Neural cell (in vitro differentiated cells): ENCODE data around the gene DPH6. TPM values are rescaled to one million over a fixed set of nuclear protein-coding genes. Genes with fewer than 3 reads are reported as not detected.

ENCODE experiments used
- H2AFZ ChIP-seq: fragments of 200-600, 300-800 bp; sonication (generic), shearing (Covaris generic); 2 replicates; pipeline ENCODE4 v1.6.0; 2014; ENCODE audit warnings: low read depth, mild to moderate bottlenecking, antibody characterized with exemption, low read length, moderate library complexity
- H3F3A ChIP-seq: fragments of 200-600 bp; shearing (Covaris generic); 2 replicates; pipeline ENCODE4 v1.6.1; 2016; ENCODE audit warnings: mild to moderate bottlenecking, moderate library complexity, mixed read lengths, antibody characterized with exemption, low read length; ENCODE audit not compliant: insufficient read depth, poor library complexity, severe bottlenecking
- H3K27ac ChIP-seq: fragments of 200-600, 300-800 bp; sonication (generic), shearing (Covaris generic); 2 replicates; pipeline ENCODE4 v1.5.1; 2014; ENCODE audit warnings: mild to moderate bottlenecking, low read length, moderate library complexity
- H3K27me3 ChIP-seq: fragments of 300-800, 200-600 bp; sonication (generic), shearing (Covaris generic); 2 replicates; pipeline ENCODE4 v1.6.0; 2014; ENCODE audit warnings: mild to moderate bottlenecking, low read depth, low read length, moderate library complexity; ENCODE audit not compliant: insufficient read depth
- H3K36me3 ChIP-seq: fragments of 300-800, 200-600 bp; sonication (generic), shearing (Covaris generic); 2 replicates; pipeline ENCODE4 v1.5.1; 2014; ENCODE audit warnings: mild to moderate bottlenecking, antibody characterized with exemption, low read length, moderate library complexity; ENCODE audit not compliant: insufficient read depth
- H3K4me2 ChIP-seq: fragments of 300-800, 200-600 bp; sonication (generic), shearing (Covaris generic); 2 replicates; pipeline ENCODE4 v1.6.0; 2014; ENCODE audit warnings: mild to moderate bottlenecking, low read length
- H3K4me3 ChIP-seq: fragments of 300-800, 200-600 bp; sonication (generic), shearing (Covaris generic); 2 replicates; pipeline ENCODE4 v1.5.1; 2014; ENCODE audit warnings: mild to moderate bottlenecking, low read length, moderate library complexity
- H3K79me2 ChIP-seq: fragments of 200-600 bp; shearing (Covaris generic); replicated peaks from 2 replicates; pipeline ENCODE4 v1.6.0; 2014; ENCODE audit warnings: mild to moderate bottlenecking, low read length, moderate library complexity; ENCODE audit not compliant: insufficient read depth
- H3K9ac ChIP-seq: fragments of 300-800, 200-600 bp; sonication (generic), shearing (Covaris generic); 2 replicates; pipeline ENCODE4 v1.6.1; 2016; ENCODE audit warnings: mild to moderate bottlenecking, low read length, mixed read lengths
- H3K9me2 ChIP-seq: fragments of 200-600 bp; shearing (Covaris generic); 2 replicates; pipeline ENCODE4 v1.6.1; 2016; ENCODE audit warnings: mild to moderate bottlenecking, low read length, mixed read lengths; ENCODE audit not compliant: insufficient read depth
- H3K9me3 ChIP-seq: fragments of 200-600, 300-800 bp; sonication (generic), shearing (Covaris generic); 2 replicates; pipeline ENCODE4 v1.6.1; 2016; ENCODE audit warnings: mild to moderate bottlenecking, mixed run types, low read length, moderate library complexity, mixed read lengths
- H4K20me1 ChIP-seq: fragments of 200-600 bp; shearing (Covaris generic); 2 replicates; pipeline ENCODE4 v1.6.1; 2016; ENCODE audit warnings: mild to moderate bottlenecking, mixed run types; ENCODE audit not compliant: insufficient read depth
- CTCF ChIP-seq: fragments of 450-650 bp; IDR thresholded peaks from 2 replicates; pipeline ENCODE4 v1.5.1; 2014; ENCODE audit warnings: antibody characterized with exemption, mild to moderate bottlenecking, moderate library complexity; ENCODE audit not compliant: poor library complexity, severe bottlenecking
- EP300 ChIP-seq: fragments of 450-650 bp; conservative IDR thresholded peaks from 2 replicates; pipeline ENCODE4 v1.6.1; 2014; ENCODE audit warnings: antibody characterized with exemption, mild to moderate bottlenecking, moderate library complexity; ENCODE audit not compliant: poor library complexity, severe bottlenecking
- EZH2 ChIP-seq: fragments of 200-600, 300-800 bp; shearing (Covaris generic), sonication (generic); IDR thresholded peaks from 2 replicates; pipeline ENCODE4 v1.6.1; 2014; ENCODE audit warnings: antibody characterized with exemption, low read length, borderline replicate concordance, mild to moderate bottlenecking; ENCODE audit not compliant: insufficient read depth, poor library complexity, severe bottlenecking
- MXI1 ChIP-seq: fragments of 450-650 bp; conservative IDR thresholded peaks from 2 replicates; pipeline ENCODE4 v1.6.1; 2014; ENCODE audit warnings: antibody characterized with exemption, mild to moderate bottlenecking; ENCODE audit not compliant: poor library complexity, severe bottlenecking
- POLR2AphosphoS5 ChIP-seq: IDR thresholded peaks from 2 replicates; pipeline ENCODE4 v1.6.1; 2012
- RAD21 ChIP-seq: fragments of 450-650 bp; conservative IDR thresholded peaks from 2 replicates; pipeline ENCODE4 v1.6.1; 2014; ENCODE audit warnings: antibody characterized with exemption, mild to moderate bottlenecking, moderate library complexity
- SMC3 ChIP-seq: fragments of 450-650 bp; conservative IDR thresholded peaks from 2 replicates; pipeline ENCODE4 v1.6.1; 2014; ENCODE audit warnings: antibody characterized with exemption, mild to moderate bottlenecking, moderate library complexity; ENCODE audit not compliant: poor library complexity
- TAF1 ChIP-seq: IDR thresholded peaks from 2 replicates; pipeline ENCODE4 v1.6.1; 2012; ENCODE audit warnings: low read depth
- polyA plus RNA-seq: library from polyadenylated mRNA; depleted of rRNA; stranded (reverse); fragments of >200 nt; gene quantifications from 2 replicates; pipeline ENCODE4 v1.2.3, GENCODE V29; 2014
- TF ChIP-seq, protein P1 (sequence below): IDR thresholded peaks from 2 replicates; pipeline ENCODE4 v1.6.1; 2012; ENCODE audit warnings: borderline replicate concordance

The DPH6 gene
- polyA plus RNA-seq, 1 donor from 2014 or later = 6.9 TPM

- Histone ChIP-seq H3K4me3 (no peak overlapping the region), H3K4me2 (no peak overlapping the region), H3K9me2 (no peaks in the 10 kb centered on the region), H2AFZ (no peak overlapping the region), H3K36me3 (no peaks in the 10 kb centered on the region), H3F3A (no peaks in the 10 kb centered on the region), H3K27ac (no peak overlapping the region), H4K20me1 (no peaks in the 10 kb centered on the region), H3K9ac (no peak overlapping the region), H3K79me2 (no peaks in the 10 kb centered on the region), H3K27me3 (no peaks in the 10 kb centered on the region), H3K9me3 (no peaks in the 10 kb centered on the region)
- TF ChIP-seq SMC3 (no peak), TAF1 (no peak), EP300 (no peak), CTCF (no peak), EZH2 (no peak), RAD21 (no peak), POLR2AphosphoS5 (no peak), MXI1 (no peak)
- TF ChIP-seq, protein P1, sequence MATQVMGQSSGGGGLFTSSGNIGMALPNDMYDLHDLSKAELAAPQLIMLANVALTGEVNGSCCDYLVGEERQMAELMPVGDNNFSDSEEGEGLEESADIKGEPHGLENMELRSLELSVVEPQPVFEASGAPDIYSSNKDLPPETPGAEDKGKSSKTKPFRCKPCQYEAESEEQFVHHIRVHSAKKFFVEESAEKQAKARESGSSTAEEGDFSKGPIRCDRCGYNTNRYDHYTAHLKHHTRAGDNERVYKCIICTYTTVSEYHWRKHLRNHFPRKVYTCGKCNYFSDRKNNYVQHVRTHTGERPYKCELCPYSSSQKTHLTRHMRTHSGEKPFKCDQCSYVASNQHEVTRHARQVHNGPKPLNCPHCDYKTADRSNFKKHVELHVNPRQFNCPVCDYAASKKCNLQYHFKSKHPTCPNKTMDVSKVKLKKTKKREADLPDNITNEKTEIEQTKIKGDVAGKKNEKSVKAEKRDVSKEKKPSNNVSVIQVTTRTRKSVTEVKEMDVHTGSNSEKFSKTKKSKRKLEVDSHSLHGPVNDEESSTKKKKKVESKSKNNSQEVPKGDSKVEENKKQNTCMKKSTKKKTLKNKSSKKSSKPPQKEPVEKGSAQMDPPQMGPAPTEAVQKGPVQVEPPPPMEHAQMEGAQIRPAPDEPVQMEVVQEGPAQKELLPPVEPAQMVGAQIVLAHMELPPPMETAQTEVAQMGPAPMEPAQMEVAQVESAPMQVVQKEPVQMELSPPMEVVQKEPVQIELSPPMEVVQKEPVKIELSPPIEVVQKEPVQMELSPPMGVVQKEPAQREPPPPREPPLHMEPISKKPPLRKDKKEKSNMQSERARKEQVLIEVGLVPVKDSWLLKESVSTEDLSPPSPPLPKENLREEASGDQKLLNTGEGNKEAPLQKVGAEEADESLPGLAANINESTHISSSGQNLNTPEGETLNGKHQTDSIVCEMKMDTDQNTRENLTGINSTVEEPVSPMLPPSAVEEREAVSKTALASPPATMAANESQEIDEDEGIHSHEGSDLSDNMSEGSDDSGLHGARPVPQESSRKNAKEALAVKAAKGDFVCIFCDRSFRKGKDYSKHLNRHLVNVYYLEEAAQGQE = no peak
Measured at GRCh38 chr15:35376707-35377106, 169.3 kb downstream of the DPH6 start.

DNA sequence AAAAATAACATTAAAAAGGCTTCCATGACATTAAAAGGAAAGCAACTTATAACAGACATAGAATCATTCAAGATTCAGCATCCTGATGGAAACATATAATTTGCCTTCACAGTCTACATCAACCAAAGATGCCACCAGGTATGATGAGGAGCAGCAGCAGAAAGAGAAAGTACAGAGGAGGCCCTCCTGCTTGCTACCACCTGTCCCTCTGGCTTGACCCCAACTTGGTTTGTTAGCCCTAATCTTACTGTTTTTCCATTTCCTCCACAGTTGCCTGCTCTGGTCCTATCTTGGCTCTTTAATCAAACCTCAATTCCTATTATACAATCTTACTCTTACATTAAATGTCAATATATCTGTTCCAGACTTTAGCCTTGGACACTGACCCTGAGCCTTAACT is 171.3 kb downstream of the DPH6 start:
- no peak for TF ChIP-seq RAD21
- no peak for TF ChIP-seq EP300
- Histone ChIP-seq H3K9me3 (no peaks in the 10 kb centered on the region), H3K4me2 (no peak overlapping the region), H3K27ac (no peak overlapping the region), H4K20me1 (no peaks in the 10 kb centered on the region), H3K79me2 (no peaks in the 10 kb centered on the region), H2AFZ (no peak overlapping the region), H3K4me3 (no peak overlapping the region), H3K9ac (no peak overlapping the region), H3F3A (no peaks in the 10 kb centered on the region), H3K36me3 (no peaks in the 10 kb centered on the region), H3K9me2 (no peaks in the 10 kb centered on the region), H3K27me3 (no peaks in the 10 kb centered on the region)
